ENCODE results near the gene PURB. TPM values are rescaled to one million over a fixed set of nuclear protein-coding genes. Genes with fewer than 3 reads are reported as not detected.

PURB gene
- total and polyA plus RNA-seq, 9 of the 15 experiments (the other 6 are each of a cell fraction or from before 2014, with no cell fraction given): 1.6 to 14.1 (median 8.8) TPM

- peak; percentile 5 for TF ChIP-seq RBBP5 (IDR thresholded peaks at IDR 0.05; ENCODE audit: borderline replicate concordance, insufficient read depth, low read length, poor library complexity, severe bottlenecking)
- no peak for TF ChIP-seq HIVEP1 (CRISPR knock-in tag; IDR thresholded peaks at IDR 0.05)
- TF ChIP-seq BMI1 (IDR thresholded peaks at IDR 0.05; ENCODE audit: low read length): no peak
- 0 out of 2 replicates have a peak, but pooled peaks have one; percentile 48 for TF ChIP-seq CHD2 (IDR thresholded peaks at IDR 0.05; ENCODE audit: low read depth, low read length)
- TF ChIP-seq HMGXB4 (CRISPR knock-in tag; IDR thresholded peaks at IDR 0.05): no peak; the same call in 1 of the 2 replicates
- TF ChIP-seq PTRF (tag; IDR thresholded peaks at IDR 0.05): no peak
- TF ChIP-seq MLX (CRISPR knock-in tag; conservative IDR thresholded peaks at IDR 0.05): 0 out of 4 replicates have a peak, but pooled peaks of 1 of the 2 experiments have one; percentile 69
- peak; percentile 37; the same call in 1 of the 2 replicates for TF ChIP-seq KLF6 (CRISPR knock-in tag; IDR thresholded peaks at IDR 0.05; ENCODE audit: borderline replicate concordance)
- TF ChIP-seq CREBBP (IDR thresholded peaks at IDR 0.05; ENCODE audit: low read depth, low read length): no peak
- TF ChIP-seq CREB3 (tag; conservative IDR thresholded peaks at IDR 0.05; ENCODE audit: low read depth): peak; percentile 46; the same call in 1 of the 2 replicates
- TF ChIP-seq SAFB2 (IDR thresholded peaks at IDR 0.05; ENCODE audit: borderline replicate concordance, low read depth, low read length, severe bottlenecking): no peak
- 0 out of 2 replicates have a peak, but pooled peaks have one; percentile 19 for TF ChIP-seq ZNF431 (CRISPR knock-in tag; IDR thresholded peaks at IDR 0.05)
- no peak for TF ChIP-seq FIP1L1 (IDR thresholded peaks at IDR 0.05; ENCODE audit: low read depth, low read length, poor library complexity, severe bottlenecking)
- TF ChIP-seq CREB3L1 (IDR thresholded peaks at IDR 0.05; ENCODE audit: borderline replicate concordance, low read depth): peak; percentile 95
- TF ChIP-seq MYBL2 (IDR thresholded peaks at IDR 0.05; ENCODE audit: low read depth): no peak
- TF ChIP-seq MYBL2 (CRISPR knock-in tag; IDR thresholded peaks at IDR 0.05; ENCODE audit: borderline replicate concordance): no peak
- no peak for TF ChIP-seq TRIM25 (IDR thresholded peaks at IDR 0.05; ENCODE audit: borderline replicate concordance)
- TF ChIP-seq NONO (IDR thresholded peaks at IDR 0.05; ENCODE audit: low read depth in 2 of 2, low read length in 1 of 2): peak in 1 of 2 experiments; percentile 11; a peak in 1 of 4 replicates
- peak; percentile 15; the same call in 1 of the 2 replicates for TF ChIP-seq ZBED1 (IDR thresholded peaks at IDR 0.05)
Measured at GRCh38 chr7:44885394-44886317, at the start of gene PURB (continued).

Data from K562 (cell line).